ENCODE results near the gene ADAMTS18. TPM values are rescaled to one million over a fixed set of nuclear protein-coding genes. Genes with fewer than 3 reads are reported as not detected.

Gene ADAMTS18
- total RNA-seq, 1 donor from 2014 or later = not detected

DNA sequence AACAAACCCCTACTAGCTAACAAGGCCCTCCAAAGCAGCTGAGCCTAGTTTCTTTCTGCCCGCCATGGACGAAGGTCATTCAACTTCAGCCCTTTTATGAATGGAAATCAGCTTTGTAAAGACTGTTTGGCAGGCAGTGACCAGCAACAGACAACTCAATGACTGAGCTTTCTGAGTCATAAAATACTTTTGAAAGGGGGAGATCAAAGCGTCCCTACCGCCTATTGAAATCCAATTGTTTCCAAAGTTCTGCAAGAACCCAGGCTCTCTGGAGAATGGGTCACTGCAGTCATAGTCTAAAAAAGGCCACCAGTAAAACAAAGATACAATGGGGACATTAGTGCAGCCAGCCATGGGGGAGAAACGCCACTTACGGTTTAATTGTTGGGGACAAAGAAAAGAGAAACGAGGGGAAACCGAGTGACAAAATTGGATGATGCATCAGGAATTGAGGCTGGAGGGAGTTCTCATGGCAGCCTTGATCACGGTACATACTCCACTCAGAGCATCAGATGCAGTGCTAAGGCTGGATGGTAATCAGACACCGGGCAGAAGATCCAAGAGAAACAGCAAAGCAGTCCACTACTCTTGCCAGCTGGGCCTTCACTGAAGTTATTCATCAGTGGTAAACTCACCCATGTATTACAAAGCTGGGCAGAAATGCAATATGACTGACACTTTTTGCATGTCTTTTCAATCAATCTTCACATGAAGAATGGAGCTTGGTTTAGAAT is 9.8 kb downstream of the ADAMTS18 start:
- DNase-seq (ENCODE audit: low read depth) = no peak
- FAIRE-seq = no peak
- Histone ChIP-seq H3K27me3 (ENCODE audit: control insufficient read depth, insufficient read depth, low read length) (no peaks in the 10 kb centered on the region), H3K4me3 (ENCODE audit: low read depth, low read length) (no peak overlapping the region), H3K36me3 (ENCODE audit: control insufficient read depth, insufficient read depth, low read length) (no peaks in the 10 kb centered on the region)
- TF ChIP-seq, protein P1, sequence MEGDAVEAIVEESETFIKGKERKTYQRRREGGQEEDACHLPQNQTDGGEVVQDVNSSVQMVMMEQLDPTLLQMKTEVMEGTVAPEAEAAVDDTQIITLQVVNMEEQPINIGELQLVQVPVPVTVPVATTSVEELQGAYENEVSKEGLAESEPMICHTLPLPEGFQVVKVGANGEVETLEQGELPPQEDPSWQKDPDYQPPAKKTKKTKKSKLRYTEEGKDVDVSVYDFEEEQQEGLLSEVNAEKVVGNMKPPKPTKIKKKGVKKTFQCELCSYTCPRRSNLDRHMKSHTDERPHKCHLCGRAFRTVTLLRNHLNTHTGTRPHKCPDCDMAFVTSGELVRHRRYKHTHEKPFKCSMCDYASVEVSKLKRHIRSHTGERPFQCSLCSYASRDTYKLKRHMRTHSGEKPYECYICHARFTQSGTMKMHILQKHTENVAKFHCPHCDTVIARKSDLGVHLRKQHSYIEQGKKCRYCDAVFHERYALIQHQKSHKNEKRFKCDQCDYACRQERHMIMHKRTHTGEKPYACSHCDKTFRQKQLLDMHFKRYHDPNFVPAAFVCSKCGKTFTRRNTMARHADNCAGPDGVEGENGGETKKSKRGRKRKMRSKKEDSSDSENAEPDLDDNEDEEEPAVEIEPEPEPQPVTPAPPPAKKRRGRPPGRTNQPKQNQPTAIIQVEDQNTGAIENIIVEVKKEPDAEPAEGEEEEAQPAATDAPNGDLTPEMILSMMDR (IDR thresholded peaks at IDR 0.05; ENCODE audit: insufficient read depth, low read length, severe bottlenecking) = no peak

DNA sequence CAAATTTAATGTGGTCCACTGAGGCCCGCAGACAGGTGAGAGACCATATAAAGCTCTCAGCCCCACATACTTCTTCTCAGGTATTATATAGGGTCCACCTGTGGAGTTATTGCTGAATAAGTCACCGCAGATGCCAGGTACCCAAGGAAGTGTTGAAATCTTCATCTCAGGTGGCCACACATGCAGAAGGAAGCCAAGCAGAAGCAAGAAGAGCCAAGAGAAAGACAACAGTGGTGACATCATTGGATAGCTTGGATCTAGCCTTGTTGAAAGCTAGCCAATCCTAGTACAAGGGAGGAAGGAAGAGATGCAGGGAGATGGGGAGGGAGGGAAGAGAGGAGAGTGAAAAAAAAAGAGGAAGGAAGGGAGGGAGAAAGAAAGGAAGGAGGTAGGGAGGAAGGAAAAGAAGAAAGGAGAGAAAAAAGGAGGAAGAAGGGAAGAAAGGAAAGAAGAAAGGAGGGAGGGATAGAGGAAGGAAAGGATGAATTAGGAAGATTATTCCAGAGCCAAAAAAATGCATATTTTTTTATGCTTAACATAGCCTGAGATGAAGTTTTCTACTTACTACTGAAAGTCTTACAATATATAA is 12.5 kb downstream of the ADAMTS18 start:
- H3K36me3 ChIP-seq (ENCODE audit: control insufficient read depth, insufficient read depth, low read length) = no peaks in the 10 kb centered on the region
- H3K27me3 ChIP-seq (ENCODE audit: control insufficient read depth, insufficient read depth, low read length) = no peaks in the 10 kb centered on the region
- H3K4me3 ChIP-seq (ENCODE audit: low read depth, low read length) = no peak overlapping the region
- TF ChIP-seq, protein P1 (IDR thresholded peaks at IDR 0.05; ENCODE audit: insufficient read depth, low read length, severe bottlenecking) = no peak
- FAIRE-seq (no peak), DNase-seq (ENCODE audit: low read depth) (no peak)

DNA sequence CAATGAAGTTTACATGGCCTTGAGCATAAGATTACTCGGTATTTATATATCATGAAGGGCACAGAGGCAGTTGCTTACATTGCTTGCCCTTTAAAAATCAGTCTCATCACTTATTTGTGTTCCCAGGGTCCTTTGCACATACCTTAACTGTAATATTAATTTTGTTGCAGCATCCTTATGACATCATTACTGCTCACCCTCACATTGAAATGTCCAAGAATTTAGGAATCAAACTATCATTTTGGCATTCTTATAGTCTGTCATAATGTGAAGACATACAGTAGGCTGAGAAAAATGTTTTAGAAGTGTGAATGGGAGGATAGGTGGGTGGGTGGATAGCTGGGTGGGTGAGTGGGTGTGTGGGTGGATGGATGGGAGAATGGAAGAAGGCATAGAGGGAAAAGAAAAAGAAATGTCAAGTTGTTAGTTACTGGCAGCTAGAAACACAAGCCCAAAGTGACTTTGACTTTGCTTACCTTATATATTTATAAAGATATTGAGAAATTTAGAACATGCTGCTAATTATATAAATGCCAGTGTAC is 17.8 kb downstream of the ADAMTS18 start:
- TF ChIP-seq, protein P1 (IDR thresholded peaks at IDR 0.05; ENCODE audit: insufficient read depth, low read length, severe bottlenecking) = no peak
- Histone ChIP-seq H3K27me3 (ENCODE audit: control insufficient read depth, insufficient read depth, low read length) (no peaks in the 10 kb centered on the region), H3K36me3 (ENCODE audit: control insufficient read depth, insufficient read depth, low read length) (no peaks in the 10 kb centered on the region), H3K4me3 (ENCODE audit: low read depth, low read length) (no peak overlapping the region)
- FAIRE-seq = no peak
- DNase-seq (ENCODE audit: low read depth) = no peak

DNA sequence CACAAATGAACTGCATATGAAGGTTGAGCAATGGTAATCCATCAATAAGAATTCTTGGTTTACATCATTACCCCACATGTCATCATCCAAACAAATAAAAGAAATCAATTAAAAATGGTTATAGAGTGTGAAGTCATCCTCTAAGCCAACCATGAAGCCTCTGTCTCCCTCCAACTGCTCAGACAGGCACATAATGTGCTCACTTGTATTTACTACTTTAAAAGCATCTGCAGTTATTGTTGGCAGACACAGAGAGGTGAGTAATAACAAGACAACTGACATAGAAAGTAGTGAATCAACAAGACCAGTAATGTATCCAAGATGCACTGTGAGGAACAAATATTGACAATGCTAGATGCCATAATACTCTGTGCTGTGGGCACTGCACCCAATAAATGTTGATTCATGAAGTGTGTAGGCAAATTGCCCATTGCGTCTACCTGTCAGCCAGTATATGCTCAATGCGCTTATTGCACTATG is 20.0 kb downstream of the ADAMTS18 start:
- no peaks in the 10 kb centered on the region for H3K27me3 ChIP-seq (ENCODE audit: control insufficient read depth, insufficient read depth, low read length)
- DNase-seq (ENCODE audit: low read depth) (no peak), FAIRE-seq (no peak)
- TF ChIP-seq, protein P1 (IDR thresholded peaks at IDR 0.05; ENCODE audit: insufficient read depth, low read length, severe bottlenecking) = no peak
- H3K4me3 ChIP-seq (ENCODE audit: low read depth, low read length) = no peak overlapping the region
- no peaks in the 10 kb centered on the region for H3K36me3 ChIP-seq (ENCODE audit: control insufficient read depth, insufficient read depth, low read length)

DNA sequence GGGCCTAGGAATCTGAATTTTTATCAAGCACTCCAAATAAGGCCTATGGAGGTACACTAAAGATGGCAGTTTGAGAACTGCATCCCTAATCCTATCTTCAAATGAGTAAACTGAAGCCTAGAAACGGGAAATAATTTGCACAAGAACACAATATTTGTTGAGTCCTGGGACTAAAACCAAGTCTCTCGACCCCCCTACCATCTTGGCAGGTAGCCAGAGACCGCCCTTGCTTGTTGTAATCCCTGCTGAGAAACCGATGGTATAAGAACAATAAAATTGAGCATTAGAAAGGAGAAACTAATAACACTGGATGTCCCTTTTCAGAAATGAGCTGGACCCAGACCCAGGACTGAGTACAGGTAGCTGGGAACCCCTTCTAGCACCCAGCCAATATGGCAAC is 24.4 kb downstream of the ADAMTS18 start:
- TF ChIP-seq, protein P1 (IDR thresholded peaks at IDR 0.05; ENCODE audit: insufficient read depth, low read length, severe bottlenecking) = no peak
- no peak overlapping the region for H3K4me3 ChIP-seq (ENCODE audit: low read depth, low read length)
- no peaks in the 10 kb centered on the region for H3K27me3 ChIP-seq (ENCODE audit: control insufficient read depth, insufficient read depth, low read length)
- FAIRE-seq (no peak), DNase-seq (ENCODE audit: low read depth) (no peak)
- no peaks in the 10 kb centered on the region for H3K36me3 ChIP-seq (ENCODE audit: control insufficient read depth, insufficient read depth, low read length)
